ENCODE data around the gene ZNF416.

Gene ZNF416

DNA sequence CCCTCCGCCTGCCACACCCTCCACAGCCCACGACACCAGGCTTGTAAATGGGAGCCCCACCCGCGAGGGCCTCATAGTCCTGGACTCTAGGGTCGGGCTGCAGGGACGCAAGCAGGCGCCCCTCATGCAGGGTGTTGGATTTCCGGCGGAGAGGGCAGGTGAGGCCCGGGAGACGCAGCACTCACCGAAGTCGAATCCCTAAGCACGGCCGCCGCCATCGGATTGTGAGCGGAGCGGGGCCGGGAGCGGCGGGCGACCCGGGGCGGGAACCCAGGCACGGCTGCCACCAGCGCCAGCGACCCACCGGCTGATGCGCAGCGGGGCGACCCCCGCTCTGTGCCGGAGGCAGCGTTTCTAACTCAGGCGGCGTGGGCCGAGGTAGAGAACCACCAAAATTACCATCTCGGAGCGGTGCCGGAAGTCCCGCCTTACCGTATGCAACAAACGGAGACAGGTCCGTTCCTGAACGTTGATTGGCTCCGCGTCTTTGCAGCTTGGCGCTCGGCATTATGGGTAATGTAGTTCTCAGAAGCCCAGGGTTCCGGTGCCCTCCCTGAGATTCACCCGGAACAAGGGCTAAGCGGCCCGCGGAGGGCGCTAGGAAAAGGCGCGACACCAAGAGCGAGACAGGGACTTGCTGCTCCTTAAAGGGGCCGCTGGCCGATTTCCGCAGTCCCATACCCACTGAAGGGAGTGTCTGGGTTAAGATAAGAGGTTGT lies at the start of gene ZNF416:
Gene ZNF416, minus strand, starts transcription at position 425 of the 719 bp plus-strand sequence. Its CDS starts 207 bp downstream, at position 218.
- DNase-seq = peak; percentile 75 to 89 (median 83)

DNA sequence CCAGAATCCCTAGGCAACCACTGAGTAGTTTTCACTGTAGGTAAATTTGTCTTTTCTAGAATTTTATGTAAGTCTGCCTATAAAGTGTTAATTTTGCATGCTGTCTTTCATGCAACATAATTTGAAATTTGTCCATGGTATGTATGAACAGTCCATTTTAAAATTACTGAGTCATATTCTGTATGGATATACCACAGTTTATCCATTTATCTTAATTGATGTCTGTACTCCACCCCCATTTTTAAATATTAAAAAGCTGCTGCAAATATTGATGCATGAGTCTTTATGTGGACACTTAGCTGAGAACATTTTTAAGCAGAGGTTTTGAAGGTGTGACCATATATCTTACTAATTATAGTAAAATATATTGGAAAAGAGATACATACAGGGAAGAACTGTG lies 44.4 kb upstream of the ZNF416 start:
- no peak for DNase-seq

- DNase-seq = no peak
Observed at GRCh38 chr19:57620673-57621348, 42.1 kb upstream of the ZNF416 start.

DNA sequence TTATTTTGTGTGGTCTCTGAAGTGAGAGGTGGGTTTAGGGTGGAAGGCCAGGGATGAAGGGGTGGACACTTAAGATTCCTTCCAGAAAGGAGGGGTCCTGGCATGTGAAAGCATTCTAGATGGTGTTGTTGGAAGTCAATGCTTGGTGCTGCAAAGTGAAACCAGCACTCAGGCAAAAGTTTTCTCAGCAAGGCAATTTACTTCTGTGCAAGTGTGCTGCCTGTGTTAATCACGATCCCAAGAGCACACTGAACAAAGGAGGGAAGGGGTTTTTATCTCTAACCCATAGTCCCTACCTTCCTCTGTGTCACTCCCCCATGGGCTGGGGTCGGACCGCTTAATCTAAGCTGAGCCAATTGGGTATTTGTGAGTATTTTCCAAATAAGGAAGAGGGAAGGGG lies 36.6 kb upstream of the ZNF416 start:
- DNase-seq = no peak

DNA sequence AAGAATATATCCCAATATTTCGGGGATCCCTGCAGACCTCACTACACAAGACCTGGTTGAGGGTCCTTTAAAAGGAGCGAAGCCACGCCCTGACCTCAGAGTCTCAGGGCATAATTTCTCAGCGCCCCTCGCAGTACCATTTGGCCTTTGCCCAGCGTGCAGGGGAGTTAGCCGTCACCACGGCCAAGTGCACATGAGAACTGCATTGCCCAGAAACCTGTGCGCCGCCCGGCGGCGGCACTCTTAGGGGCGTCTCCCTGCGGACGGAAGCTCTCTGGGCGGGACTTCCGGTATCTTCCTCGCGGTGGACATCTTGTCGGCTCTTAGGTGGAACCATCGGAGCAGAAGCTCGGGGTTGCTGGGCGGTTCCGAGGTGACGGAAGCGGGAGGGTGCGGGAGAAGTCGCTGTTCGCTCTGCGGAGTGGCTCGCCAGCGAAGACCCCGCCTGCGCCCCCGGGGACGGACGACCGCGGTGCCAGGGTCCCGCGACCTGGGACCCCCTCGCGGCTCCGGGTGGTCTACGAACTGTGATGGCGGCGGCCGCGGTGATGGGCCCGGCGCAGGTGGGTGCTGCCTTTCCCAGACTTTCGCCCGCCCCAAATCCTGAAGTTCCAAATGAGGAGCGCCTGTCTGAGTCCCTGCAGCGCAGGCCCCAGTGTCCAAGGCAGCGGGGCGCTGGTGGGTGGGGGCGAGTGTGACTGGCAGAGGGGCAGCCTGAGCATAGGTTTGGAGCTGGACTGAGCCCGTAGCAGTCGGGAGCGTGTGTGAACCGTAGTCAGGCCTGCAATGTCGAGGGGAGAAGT lies 35.4 kb upstream of the ZNF416 start, which contains the start of gene ZNF134:
Gene ZNF134, plus strand, starts transcription at position 302 of the 803 bp plus-strand sequence. CDS start 5,227 bp downstream, outside the sequence.
- DNase-seq = peak; percentile 69 to 85 (median 76)

GRCh38 chr19:57611113-57611512 lies 32.4 kb upstream of the ZNF416 start:
- no peak for DNase-seq

DNA sequence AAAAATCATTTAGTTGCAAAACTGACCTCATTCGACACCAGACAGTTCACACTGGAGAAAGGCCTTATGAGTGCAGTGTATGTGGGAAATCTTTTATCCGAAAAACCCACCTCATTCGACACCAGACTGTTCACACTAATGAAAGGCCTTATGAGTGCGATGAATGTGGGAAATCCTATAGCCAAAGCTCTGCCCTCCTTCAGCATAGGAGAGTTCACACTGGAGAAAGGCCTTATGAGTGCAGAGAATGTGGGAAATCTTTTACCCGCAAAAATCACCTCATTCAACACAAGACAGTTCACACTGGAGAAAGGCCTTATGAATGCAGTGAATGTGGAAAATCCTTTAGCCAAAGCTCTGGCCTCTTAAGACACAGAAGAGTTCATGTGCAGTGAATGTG lies 28.2 kb upstream of the ZNF416 start:
- no peak for DNase-seq

DNA sequence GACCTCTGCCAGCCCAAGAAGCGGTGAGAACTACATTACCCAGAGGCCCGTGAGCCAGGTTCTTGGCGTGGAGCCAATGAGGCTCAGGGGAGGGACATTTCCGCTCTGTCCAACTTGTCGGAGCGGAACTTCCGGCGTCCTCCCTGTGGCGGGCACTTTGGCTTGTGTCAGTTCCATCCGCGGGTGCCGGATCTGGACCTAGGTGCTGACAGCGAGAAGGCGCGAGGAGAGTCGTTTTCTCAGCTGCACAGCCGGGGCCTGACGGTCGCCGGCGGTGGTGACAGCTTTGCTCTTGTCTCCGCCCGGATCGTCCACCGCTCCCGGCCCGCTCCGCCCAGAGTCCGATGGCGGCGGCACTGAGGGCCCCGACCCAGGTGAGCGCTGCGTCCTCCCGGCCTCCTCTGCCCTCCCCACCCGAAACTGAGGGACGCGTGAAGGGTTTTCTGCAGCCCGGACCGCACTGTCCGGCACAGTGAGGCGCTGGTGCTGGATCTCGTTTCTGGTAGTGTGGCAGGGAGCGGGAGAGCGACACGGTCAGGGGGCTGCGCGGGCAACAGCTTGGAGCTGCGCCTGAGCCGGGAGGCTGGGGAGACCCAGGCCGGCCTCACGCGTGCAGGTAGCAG lies 21.2 kb upstream of the ZNF416 start, which contains the start of gene ZNF530:
Gene ZNF530, plus strand, starts transcription at position 125 of the 623 bp plus-strand sequence. CDS start 4,461 bp downstream, outside the sequence.
- DNase-seq = peak; percentile 56 to 79 (median 73)

GRCh38 chr19:57599377-57599760 lies 20.7 kb upstream of the ZNF416 start:
- no peak for DNase-seq

GRCh38 chr19:57587529-57587928 lies 8.8 kb upstream of the ZNF416 start:
- no peak for DNase-seq

- DNase-seq = peak; percentile 50 to 79 (median 74)
Observed at GRCh38 chr19:57583521-57584416, 5.1 kb upstream of the ZNF416 start, which contains the start of gene ZIK1. TSS of gene ZIK1 (plus strand) at chr19:57584145. CDS start at chr19:57584357, 212 bp downstream.

DNA sequence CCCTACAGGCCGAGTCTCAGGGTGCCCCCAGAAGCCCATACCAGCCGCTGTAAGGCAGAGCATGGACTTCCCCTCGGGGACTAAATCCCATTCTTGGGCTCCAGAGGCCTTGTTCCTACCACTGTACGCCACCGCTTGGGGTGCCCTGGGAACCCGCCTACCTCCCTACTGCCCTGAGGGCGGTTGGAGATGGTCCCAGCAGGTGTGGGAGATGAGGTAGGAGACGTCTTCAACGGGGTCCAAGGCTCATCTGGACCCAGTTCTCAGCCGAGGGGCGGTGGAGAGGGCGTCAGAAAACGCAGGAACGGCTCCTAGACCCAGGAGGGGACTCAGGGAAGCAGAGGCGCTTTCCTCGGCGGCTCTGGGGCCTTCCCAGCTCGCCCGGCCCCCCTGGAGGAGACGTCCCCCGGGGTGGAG lies 4.4 kb upstream of the ZNF416 start:
- no peak for DNase-seq

DNA sequence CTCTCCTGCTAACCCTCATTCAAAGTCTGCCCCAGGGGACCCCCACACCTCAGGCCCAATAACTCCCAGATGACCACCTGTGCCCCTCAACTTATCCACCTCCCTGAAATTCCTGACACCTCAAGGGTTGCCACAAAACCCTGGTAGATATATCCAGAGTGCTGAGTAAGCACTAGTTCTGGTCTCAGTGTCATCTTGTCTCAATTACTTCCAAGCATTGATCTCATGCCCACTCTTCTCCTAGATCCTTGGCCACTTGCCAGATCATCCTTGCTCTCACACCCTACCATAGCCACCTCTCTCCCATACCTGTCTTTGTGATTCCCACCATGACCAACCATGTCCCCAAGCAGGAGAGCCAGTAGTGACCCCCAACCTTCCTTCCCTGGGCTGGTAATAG lies 2.0 kb downstream of the ZNF416 start:
- DNase-seq = no peak

DNA sequence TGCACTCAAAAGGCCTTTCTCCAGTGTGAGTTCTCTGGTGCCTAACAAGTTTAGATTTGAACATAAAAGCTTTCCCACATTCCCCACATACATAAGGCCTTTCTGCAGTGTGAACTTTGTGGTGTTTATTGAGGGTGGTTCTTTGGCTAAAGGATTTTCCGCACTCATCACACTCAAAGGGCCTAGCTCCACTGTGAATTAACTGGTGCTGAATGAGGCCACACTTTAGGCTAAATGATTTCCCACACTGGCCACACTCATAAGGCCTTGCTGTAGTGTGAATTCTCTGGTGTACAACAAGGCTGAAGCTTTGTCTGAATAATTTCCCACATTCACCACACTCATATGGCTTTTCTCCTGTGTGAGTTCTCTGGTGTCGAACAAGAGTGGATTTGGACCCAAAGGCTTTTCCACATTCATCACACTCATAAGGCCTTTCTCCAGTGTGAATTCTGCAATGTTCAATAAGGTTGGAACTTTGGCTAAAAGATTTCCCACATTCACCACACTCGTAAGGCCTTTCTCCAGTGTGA lies 6.2 kb downstream of the ZNF416 start:
- DNase-seq = no peak

GRCh38 chr19:57570707-57571106 lies 8.0 kb downstream of the ZNF416 start:
- DNase-seq = no peak

DNA sequence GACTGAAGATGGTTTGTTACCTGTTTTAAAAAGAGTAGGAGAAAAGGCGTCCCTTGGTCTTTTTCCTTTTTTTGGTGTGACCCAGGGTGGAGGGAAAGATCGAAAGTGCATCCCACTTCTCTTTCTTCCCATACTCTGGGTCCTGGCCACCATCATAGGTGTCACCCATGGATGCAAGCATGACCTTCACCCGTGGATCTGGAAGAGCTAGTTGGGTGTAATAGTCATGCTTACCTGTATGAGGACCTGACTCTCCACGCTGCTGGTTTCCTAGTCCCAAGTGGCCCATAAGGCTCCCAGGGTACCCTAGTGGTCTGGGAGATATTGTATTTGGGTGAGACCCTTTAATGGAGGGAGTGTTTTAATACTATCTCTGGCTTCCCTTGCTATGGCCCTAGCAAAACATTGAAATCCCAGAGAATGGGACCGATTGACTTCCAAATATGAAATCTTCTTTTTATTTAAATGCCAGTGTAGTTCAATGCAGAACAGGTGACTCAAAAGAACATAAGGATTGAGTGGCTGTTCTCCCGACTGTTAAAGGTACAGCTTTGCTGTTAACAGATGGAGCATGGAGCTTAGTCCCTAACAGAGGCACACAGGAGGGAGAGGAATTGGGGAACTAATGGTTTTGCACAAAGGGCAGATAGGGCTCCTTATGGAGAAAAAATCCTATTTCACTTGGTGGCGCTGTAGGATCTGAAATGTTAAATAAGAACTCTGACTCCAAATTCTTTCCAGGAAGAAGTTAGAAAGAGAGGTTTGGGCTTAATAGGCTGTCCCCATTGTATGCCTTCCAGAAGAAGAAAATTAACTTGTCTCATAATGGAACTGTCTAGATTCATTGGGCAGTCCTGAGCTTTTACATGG lies 12.1 kb downstream of the ZNF416 start:
- DNase-seq = no peak

GRCh38 chr19:57563547-57563946 lies 15.2 kb downstream of the ZNF416 start:
- DNase-seq = no peak

GRCh38 chr19:57560049-57560491 lies 18.6 kb downstream of the ZNF416 start:
- no peak for DNase-seq

DNA sequence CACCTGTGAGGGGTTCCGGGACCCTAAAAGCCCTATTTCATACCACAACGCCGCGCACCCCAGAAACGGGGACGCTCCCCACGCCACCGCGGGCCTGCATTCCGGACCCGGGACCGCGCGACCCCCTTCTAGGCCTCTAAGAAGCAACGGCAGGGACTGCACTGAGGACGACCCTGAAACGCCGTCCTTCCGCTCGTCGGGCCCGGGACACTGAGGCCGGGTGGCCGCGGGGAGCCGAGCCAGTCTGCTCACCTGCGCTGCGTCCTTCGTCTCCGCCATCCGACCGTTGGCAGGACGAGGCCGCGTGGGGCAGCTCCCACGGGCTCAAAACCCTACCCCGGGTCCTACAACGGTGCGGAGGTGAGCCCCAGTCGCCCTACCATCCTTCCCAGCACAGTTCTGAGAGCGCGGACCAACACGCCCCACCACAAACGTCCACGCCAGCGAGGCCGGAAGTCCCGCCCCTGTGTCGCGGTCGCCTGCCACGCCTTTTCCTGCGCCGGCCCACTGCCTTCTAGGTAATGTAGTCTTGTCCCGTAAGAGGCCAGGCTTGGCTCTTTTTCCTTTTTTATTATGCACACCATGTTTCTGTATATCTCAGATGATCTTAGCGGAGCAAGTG lies 19.2 kb downstream of the ZNF416 start, which contains the start of gene ZNF550:
Gene ZNF550, minus strand, starts transcription at position 460 of the 622 bp plus-strand sequence. Its CDS starts 181 bp downstream, at position 279.
- peak; percentile 45 to 84 (median 74) for DNase-seq

Measured in activated naive CD4-positive, alpha-beta T cell (primary cell).